GM10266 (cell line): ENCODE data around the gene CYBRD1.

Experiments used
- DNase-seq: peaks from one replicate; pipeline ENCODE4 v3.0.0; 2012; ENCODE audit errors: extremely low spot score
- CTCF ChIP-seq: IDR thresholded peaks from 2 replicates; pipeline ENCODE4 v1.5.1; 2012; ENCODE audit warnings: mild to moderate bottlenecking, low read depth; ENCODE audit not compliant: control insufficient read depth, insufficient read depth; ENCODE audit errors: missing control alignments

The CYBRD1 gene

GRCh38 chr2:171505374-171505773, 16.9 kb upstream of the CYBRD1 start:
- no peak for TF ChIP-seq CTCF
- no peak for DNase-seq

GRCh38 chr2:171509945-171510731, 12.1 kb upstream of the CYBRD1 start:
- DNase-seq = peak; percentile 73
- no peak for TF ChIP-seq CTCF

- no peak for DNase-seq
- no peak for TF ChIP-seq CTCF
These were observed 10.3 kb upstream of the CYBRD1 start for GRCh38 chr2:171512014-171512413.

GRCh38 chr2:171512683-171513195, 9.5 kb upstream of the CYBRD1 start:
- TF ChIP-seq CTCF = no peak
- no peak for DNase-seq

- TF ChIP-seq CTCF = no peak
- peak; percentile 50 for DNase-seq
These were observed 8.5 kb upstream of the CYBRD1 start for GRCh38 chr2:171513719-171514160.

GRCh38 chr2:171514908-171515582, 7.2 kb upstream of the CYBRD1 start:
- TF ChIP-seq CTCF = no peak
- no peak for DNase-seq

- no peak for DNase-seq
- no peak for TF ChIP-seq CTCF
These were observed 6.5 kb upstream of the CYBRD1 start for GRCh38 chr2:171515672-171516298.
